ENCODE data around the gene INPP4A.

- TF ChIP-seq CTCF (conservative IDR thresholded peaks at IDR 0.05; ENCODE audit: low read depth, low read length) (no peak), EZH2 (IDR thresholded peaks at IDR 0.05; ENCODE audit: low read length, unreplicated experiment) (no peak)
Observed at GRCh38 chr2:98534761-98535160, 90.1 kb downstream of the INPP4A start.

Measured in PC-3 (cell line).